Gastrocnemius medialis (tissue), 4 donors: ENCODE measurements around the gene CAMTA1. TPM values are rescaled to one million over a fixed set of nuclear protein-coding genes. Genes with fewer than 3 reads are reported as not detected.

Experiments used
- ATAC-seq, 2 donors: fragments of 150-250 bp; one replicate each; pipeline ENCODE4 v1.9.1; 2016
- DNase-seq, 2 donors: peaks; one replicate each; pipeline ENCODE4 v3.0.0-alpha.2; 2019
- H3K27ac ChIP-seq, 4 donors: fragments of 200-600 bp; sonication (generic); 1 replicate in 1 of 4; 2 replicates in 3 of 4; pipeline ENCODE4 v1.5.1; 2016 to 2018; ENCODE audit warnings: mild to moderate bottlenecking in 2 of 4, moderate library complexity in 1 of 4
- H3K27me3 ChIP-seq, 3 donors: fragments of 200-600 bp; sonication (generic) in 2 of 3; 1 replicate in 1 of 3; 2 replicates in 2 of 3; pipeline versions ENCODE4 v1.5.1 to v1.6.0; 2016 to 2019; ENCODE audit warnings: mild to moderate bottlenecking in 1 of 3, moderate library complexity in 1 of 3
- H3K36me3 ChIP-seq, 2 donors: fragments of 200-600 bp; sonication (generic) in 1 of 2; one replicate each; pipeline ENCODE4 v1.5.1; 2017 to 2018
- H3K4me1 ChIP-seq, 2 donors: fragments of 200-600 bp; sonication (generic) in 1 of 2; one replicate each; pipeline ENCODE4 v1.5.1; 2016 to 2017; ENCODE audit warnings: mild to moderate bottlenecking in 2 of 2
- H3K4me3 ChIP-seq, 4 donors: fragments of 200-600 bp; sonication (generic) in 3 of 4; 1 replicate in 1 of 4; 2 replicates in 3 of 4; pipeline ENCODE4 v1.5.1; 2016 to 2019; ENCODE audit warnings: mild to moderate bottlenecking in 2 of 4
- H3K9me3 ChIP-seq, 3 donors: fragments of 200-600 bp; sonication (generic) in 2 of 3; 1 replicate in 1 of 3; 2 replicates in 2 of 3; pipeline ENCODE4 v1.5.1; 2016 to 2019
- CTCF ChIP-seq, 5 experiments: fragments of 450-650 bp in 3 of 5; fragments of 200-600 bp in 2 of 5; sonication (generic) in 2 of 5; IDR thresholded peaks in 4 of 5; conservative IDR thresholded peaks in 1 of 5; 1 replicate in 4 of 5; 2 replicates in 1 of 5; pipeline ENCODE4 v1.5.1; 2016 to 2019; ENCODE audit warnings: antibody characterized with exemption in 5 of 5, mild to moderate bottlenecking in 3 of 5, moderate library complexity in 3 of 5
- POLR2A ChIP-seq, 2 donors: fragments of 450-650 bp; IDR thresholded peaks; one replicate each; pipeline ENCODE4 v1.6.1; 2017; ENCODE audit warnings: antibody characterized with exemption in 2 of 2, mild to moderate bottlenecking in 2 of 2, moderate library complexity in 2 of 2
- in situ Hi-C, 4 donors: fragments of 200-750 bp; cut with MboI; loops; one replicate each; pipeline versions ENCODE4 v1.15.0 to v1.8.0; 2017; ENCODE audit warnings: low sequenced_read_pairs in 4 of 4
- intact Hi-C: fragments of 100-400 bp; cut with DNase I; formaldehyde crosslinking; loops from one replicate; pipeline ENCODE4 v1.15.1; 2023; ENCODE audit warnings: low total_unique reads
- total RNA-seq, 4 donors: library from RNA; depleted of rRNA; stranded (reverse); fragments of >200 nt; gene quantifications; one replicate each; pipeline versions ENCODE4 v1.1.0 to v1.2.3, GENCODE V29; 2016

The CAMTA1 gene
- total RNA-seq, 4 donors from 2014 or later: 60.5 to 113 (median 70.4) TPM

GRCh38 chr1:7456722-7457082 is 671.4 kb downstream of the CAMTA1 start:
- H3K36me3 ChIP-seq: no peaks in the 10 kb centered on the region
- intact Hi-C loops: no loop called here
- no peak overlapping the region for H3K4me3 ChIP-seq
- in situ Hi-C loops: no loop called here
- TF ChIP-seq POLR2A (IDR thresholded peaks at IDR 0.05): no peak
- no peak for TF ChIP-seq CTCF (IDR thresholded peaks at IDR 0.05 in 4 of 5, conservative IDR thresholded peaks at IDR 0.05 in 1 of 5)
- H3K9me3 ChIP-seq: no peaks in the 10 kb centered on the region
- no peaks in the 10 kb centered on the region for H3K27me3 ChIP-seq
- no peak for DNase-seq
- ATAC-seq: no peak
- peaks cover 0 to 6% of the 10 kb centered on the region in 2 donors for H3K4me1 ChIP-seq
- H3K27ac ChIP-seq: no peak overlapping the region

- peaks cover 0 to 6% of the 10 kb centered on the region in 2 donors for H3K4me1 ChIP-seq
- no peak for ATAC-seq
- no peaks in the 10 kb centered on the region for H3K36me3 ChIP-seq
- DNase-seq: no peak
- H3K27ac ChIP-seq: no peak overlapping the region
- H3K27me3 ChIP-seq: no peaks in the 10 kb centered on the region
- intact Hi-C loops: no loop called here
- in situ Hi-C loops: no loop called here
- no peak overlapping the region for H3K4me3 ChIP-seq
- no peaks in the 10 kb centered on the region for H3K9me3 ChIP-seq
- TF ChIP-seq POLR2A (IDR thresholded peaks at IDR 0.05): no peak
- TF ChIP-seq CTCF (IDR thresholded peaks at IDR 0.05 in 4 of 5, conservative IDR thresholded peaks at IDR 0.05 in 1 of 5): no peak
Observed at GRCh38 chr1:7457811-7458210, 672.6 kb downstream of the CAMTA1 start.

- intact Hi-C loops (no loop called here), in situ Hi-C loops (no loop called here)
- no peak for DNase-seq
- Histone ChIP-seq H3K27me3 (no peaks in the 10 kb centered on the region), H3K4me1 (peaks cover 0 to 6% of the 10 kb centered on the region in 2 donors), H3K27ac (no peak overlapping the region), H3K36me3 (no peaks in the 10 kb centered on the region), H3K9me3 (no peaks in the 10 kb centered on the region), H3K4me3 (no peak overlapping the region)
- TF ChIP-seq POLR2A (IDR thresholded peaks at IDR 0.05): no peak
- no peak for TF ChIP-seq CTCF (IDR thresholded peaks at IDR 0.05 in 4 of 5, conservative IDR thresholded peaks at IDR 0.05 in 1 of 5)
- ATAC-seq: no peak
Observed at GRCh38 chr1:7458946-7459345, 673.7 kb downstream of the CAMTA1 start.

- no peak for DNase-seq
- intact Hi-C loops (no loop called here), in situ Hi-C loops (no loop called here)
- TF ChIP-seq POLR2A (IDR thresholded peaks at IDR 0.05) (no peak), CTCF (IDR thresholded peaks at IDR 0.05 in 4 of 5, conservative IDR thresholded peaks at IDR 0.05 in 1 of 5) (no peak)
- Histone ChIP-seq H3K27me3 (no peaks in the 10 kb centered on the region), H3K27ac (no peak overlapping the region), H3K9me3 (no peaks in the 10 kb centered on the region), H3K4me1 (peaks cover 0 to 6% of the 10 kb centered on the region in 2 donors), H3K36me3 (no peaks in the 10 kb centered on the region), H3K4me3 (no peak overlapping the region)
- no peak for ATAC-seq
Observed at GRCh38 chr1:7459914-7460313, 674.7 kb downstream of the CAMTA1 start.

GRCh38 chr1:7460807-7461206 is 675.6 kb downstream of the CAMTA1 start:
- Histone ChIP-seq H3K4me3 (no peak overlapping the region), H3K9me3 (no peaks in the 10 kb centered on the region), H3K27ac (no peak overlapping the region), H3K27me3 (no peaks in the 10 kb centered on the region), H3K36me3 (no peaks in the 10 kb centered on the region), H3K4me1 (peaks cover 0 to 2% of the 10 kb centered on the region in 2 donors)
- TF ChIP-seq POLR2A (IDR thresholded peaks at IDR 0.05) (no peak), CTCF (IDR thresholded peaks at IDR 0.05 in 4 of 5, conservative IDR thresholded peaks at IDR 0.05 in 1 of 5) (no peak)
- intact Hi-C loops: no loop called here
- ATAC-seq: no peak
- no peak for DNase-seq
- in situ Hi-C loops: no loop called here
